HepG2 (cell line): ENCODE measurements around the gene KLHL11. TPM values are rescaled to one million over a fixed set of nuclear protein-coding genes. Genes with fewer than 3 reads are reported as not detected.

ENCODE experiments used
- BHLHE40 ChIP-seq: IDR thresholded peaks from 2 replicates; pipeline ENCODE4 v1.6.1; 2011; ENCODE audit warnings: low read length, improper control_type of control experiment
- CENPT ChIP-seq: sonication (generic); formaldehyde crosslinking; IDR thresholded peaks from 2 replicates; pipeline ENCODE4 v1.8.0; 2022; ENCODE audit warnings: low read depth, mild to moderate bottlenecking, moderate library complexity, missing genetic modification reagents
- FLYWCH1 ChIP-seq: sonication (generic); formaldehyde crosslinking; IDR thresholded peaks from 2 replicates; pipeline ENCODE4 v1.8.1; 2023; ENCODE audit warnings: mild to moderate bottlenecking, missing genetic modification reagents
- KLF13 ChIP-seq: sonication (generic); formaldehyde crosslinking; IDR thresholded peaks from 2 replicates; pipeline ENCODE4 v1.4.0; 2020; ENCODE audit warnings: mild to moderate bottlenecking, missing genetic modification reagents
- KLF9 ChIP-seq: IDR thresholded peaks from 2 replicates; pipeline ENCODE4 v1.6.1; 2016; ENCODE audit warnings: low read depth
- PHB2 ChIP-seq: fragments of 450-650 bp; IDR thresholded peaks from 2 replicates; pipeline ENCODE4 v1.6.1; 2018; ENCODE audit not compliant: partially characterized antibody
- PHF5A ChIP-seq: IDR thresholded peaks from one replicate; pipeline ENCODE4 v1.6.1; 2018; ENCODE audit warnings: low read depth, missing genetic modification reagents; ENCODE audit not compliant: unreplicated experiment
- RBFOX2 ChIP-seq: fragments of 200-400 bp; formaldehyde crosslinking; IDR thresholded peaks from 2 replicates; pipeline ENCODE4 v1.6.1; 2017; ENCODE audit warnings: low read depth, mild to moderate bottlenecking, low read length
- REPIN1 ChIP-seq: sonication (generic); formaldehyde crosslinking; IDR thresholded peaks from 2 replicates; pipeline ENCODE4 v1.8.0; 2022; ENCODE audit warnings: missing genetic modification reagents, low read depth, mild to moderate bottlenecking, borderline replicate concordance
- SALL2 ChIP-seq: sonication (generic); formaldehyde crosslinking; IDR thresholded peaks from 2 replicates; pipeline ENCODE4 v1.8.1; 2023; ENCODE audit warnings: mild to moderate bottlenecking, missing genetic modification reagents, inconsistent platforms
- SOX13 ChIP-seq, 3 experiments: fragments of 450-650 bp in 1 of 3; sonication (generic) in 1 of 3; formaldehyde crosslinking in 1 of 3; IDR thresholded peaks in 2 of 3; conservative IDR thresholded peaks in 1 of 3; 2 replicates each; pipeline versions ENCODE4 v1.5.0 to v1.6.1; 2016 to 2020; ENCODE audit warnings: antibody characterized with exemption in 1 of 3, mild to moderate bottlenecking in 1 of 3, missing compliant biosample characterization in 1 of 3, missing genetic modification reagents in 1 of 3, moderate library complexity in 1 of 3
- SOX6 ChIP-seq, 2 experiments: fragments of 450-650 bp in 1 of 2; sonication (generic) in 1 of 2; formaldehyde crosslinking in 1 of 2; IDR thresholded peaks; 2 replicates each; pipeline versions ENCODE4 v1.4.0 to v1.6.1; 2017 to 2020; ENCODE audit warnings: antibody characterized with exemption in 1 of 2, mild to moderate bottlenecking in 1 of 2, missing genetic modification reagents in 1 of 2
- SRF ChIP-seq: IDR thresholded peaks from 2 replicates; pipeline ENCODE4 v1.6.1; 2011; ENCODE audit warnings: mild to moderate bottlenecking, low read depth, low read length, moderate library complexity
- TEAD2 ChIP-seq: sonication (generic); formaldehyde crosslinking; IDR thresholded peaks from 2 replicates; pipeline ENCODE4 v1.9.0; 2021; ENCODE audit warnings: missing genetic modification reagents
- ZBTB20 ChIP-seq: sonication (generic); formaldehyde crosslinking; IDR thresholded peaks from 2 replicates; pipeline ENCODE4 v1.8.1; 2023; ENCODE audit warnings: missing genetic modification reagents, low read depth, mild to moderate bottlenecking, borderline replicate concordance
- ZBTB38 ChIP-seq: sonication (generic); formaldehyde crosslinking; IDR thresholded peaks from 2 replicates; pipeline ENCODE4 v1.5.1; 2020; ENCODE audit warnings: mild to moderate bottlenecking, missing genetic modification reagents
- ZNF121 ChIP-seq: sonication (generic); formaldehyde crosslinking; IDR thresholded peaks from 2 replicates; pipeline ENCODE4 v1.5.0; 2020; ENCODE audit warnings: mild to moderate bottlenecking, missing genetic modification reagents
- ZNF224 ChIP-seq: sonication (generic); formaldehyde crosslinking; IDR thresholded peaks from 2 replicates; pipeline ENCODE4 v1.5.0; 2020; ENCODE audit warnings: mild to moderate bottlenecking, missing genetic modification reagents
- ZNF225 ChIP-seq: sonication (generic); formaldehyde crosslinking; IDR thresholded peaks from 2 replicates; pipeline ENCODE4 v1.4.0; 2020; ENCODE audit warnings: mild to moderate bottlenecking, missing genetic modification reagents
- ZNF567 ChIP-seq: sonication (generic); formaldehyde crosslinking; IDR thresholded peaks from 2 replicates; pipeline ENCODE4 v1.8.1; 2023; ENCODE audit warnings: mild to moderate bottlenecking, missing genetic modification reagents, borderline replicate concordance
- ZNF672 ChIP-seq: sonication (generic); formaldehyde crosslinking; IDR thresholded peaks from 2 replicates; pipeline ENCODE4 v1.8.1; 2022; ENCODE audit warnings: missing genetic modification reagents
- polyA plus RNA-seq, 8 experiments: library from polyadenylated mRNA; depleted of rRNA in 3 of 8; stranded (reverse) in 7 of 8; unstranded in 1 of 8; fragments of >200 nt; fragmentation: Illumina TruSeq in 4 of 8; extraction: Trizol in 4 of 8; gene quantifications; 2 replicates each; pipeline versions ENCODE4 v1.2.1 to v1.2.3, GENCODE V29; 2011 to 2016; ENCODE audit warnings: low read depth in 4 of 8, missing spikeins in 1 of 8, mixed read lengths in 1 of 8; ENCODE audit not compliant: insufficient read depth in 1 of 8
- total RNA-seq, 5 experiments: library from RNA; depleted of rRNA; stranded (reverse); fragments of >200 nt; fragmentation: Illumina TruSeq; extraction: Trizol; gene quantifications; 2 replicates each; pipeline ENCODE4 v1.2.3, GENCODE V29; 2016; ENCODE audit warnings: low read depth in 1 of 5
- TF ChIP-seq, protein P1 (sequence below): sonication (generic); formaldehyde crosslinking; IDR thresholded peaks from 2 replicates; pipeline ENCODE4 v1.4.0; 2020; ENCODE audit warnings: missing genetic modification reagents
- TF ChIP-seq, protein P2 (sequence below): sonication (generic); formaldehyde crosslinking; IDR thresholded peaks from 2 replicates; pipeline ENCODE4 v1.8.0; 2022; ENCODE audit warnings: missing genetic modification reagents, mild to moderate bottlenecking, borderline replicate concordance
- TF ChIP-seq, protein P3 (sequence below): sonication (generic); formaldehyde crosslinking; IDR thresholded peaks from 2 replicates; pipeline ENCODE4 v1.4.0; 2020; ENCODE audit warnings: missing genetic modification reagents
- TF ChIP-seq, protein P4 (sequence below): sonication (generic); formaldehyde crosslinking; IDR thresholded peaks from 2 replicates; pipeline ENCODE4 v1.5.0; 2020; ENCODE audit warnings: missing genetic modification reagents

KLHL11 gene
- total and polyA plus RNA-seq, 2 of the 13 experiments (the other 11 are each of a cell fraction or from before 2014, with no cell fraction given), result 7.7 to 27.5 TPM

DNA sequence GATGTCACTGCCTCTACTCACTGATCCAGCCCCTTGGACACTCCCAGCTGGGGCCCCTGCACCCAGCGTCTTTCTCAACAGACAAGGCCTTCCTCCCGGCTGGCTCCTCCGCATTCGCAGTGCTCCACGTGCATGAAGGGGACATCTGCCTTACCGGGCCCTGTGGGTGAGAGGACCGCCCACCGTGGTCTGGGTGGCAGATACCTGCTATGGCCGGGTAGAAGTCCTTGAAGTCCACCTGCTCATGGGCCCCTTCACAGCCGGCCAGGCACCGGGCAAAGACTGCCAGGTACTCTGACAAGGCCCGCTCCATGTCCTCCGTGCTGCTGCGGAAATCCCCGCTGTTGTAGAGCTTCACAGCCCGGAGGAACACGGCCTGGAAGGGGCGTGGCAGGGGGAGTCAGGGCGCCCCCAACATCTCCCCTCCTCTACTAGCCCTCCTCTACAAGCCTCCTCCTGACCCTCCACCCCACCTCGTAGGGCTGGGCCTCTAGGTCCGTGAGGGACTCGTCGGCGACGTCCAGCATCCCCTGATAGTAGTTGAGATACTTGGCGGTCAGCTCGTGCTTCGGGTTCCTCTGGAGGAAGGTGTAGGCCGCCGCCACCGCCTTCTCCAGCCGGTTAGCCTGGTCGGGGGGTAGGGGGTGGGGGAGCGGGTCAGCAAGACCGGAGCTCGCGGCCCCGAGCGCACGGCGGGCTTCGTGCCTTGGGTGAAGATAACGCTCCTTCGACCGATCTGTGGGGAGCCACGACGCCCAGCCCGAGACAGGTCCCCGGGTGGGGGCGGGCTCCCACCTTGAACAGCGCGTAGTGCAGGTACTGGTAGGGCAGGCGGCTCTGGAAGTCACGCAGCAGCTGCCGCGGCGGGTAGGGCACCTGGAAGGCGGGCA lies 54.3 kb downstream of the KLHL11 start (continued):
- TF ChIP-seq ZNF225, result peak; percentile 23; the same call in 1 of the 2 replicates
- no peak for TF ChIP-seq PHB2
- no peak for TF ChIP-seq REPIN1 (CRISPR knock-in tag)
- TF ChIP-seq ZNF567 (CRISPR knock-in tag), result 0 out of 2 replicates have a peak, but pooled peaks have one; percentile 32
- TF ChIP-seq KLF9, result peak; percentile 73; the same call in 1 of the 2 replicates
- TF ChIP-seq SOX6 (IDR thresholded peaks at IDR 0.05), result no peak
- TF ChIP-seq SOX6 (CRISPR knock-in tag; IDR thresholded peaks at IDR 0.05), result 0 out of 2 replicates have a peak, but pooled peaks have one; percentile 11
- TF ChIP-seq PHF5A, result no peak
- no peak for TF ChIP-seq RBFOX2
- TF ChIP-seq ZNF672 (CRISPR knock-in tag), result no peak
- TF ChIP-seq, protein P1, sequence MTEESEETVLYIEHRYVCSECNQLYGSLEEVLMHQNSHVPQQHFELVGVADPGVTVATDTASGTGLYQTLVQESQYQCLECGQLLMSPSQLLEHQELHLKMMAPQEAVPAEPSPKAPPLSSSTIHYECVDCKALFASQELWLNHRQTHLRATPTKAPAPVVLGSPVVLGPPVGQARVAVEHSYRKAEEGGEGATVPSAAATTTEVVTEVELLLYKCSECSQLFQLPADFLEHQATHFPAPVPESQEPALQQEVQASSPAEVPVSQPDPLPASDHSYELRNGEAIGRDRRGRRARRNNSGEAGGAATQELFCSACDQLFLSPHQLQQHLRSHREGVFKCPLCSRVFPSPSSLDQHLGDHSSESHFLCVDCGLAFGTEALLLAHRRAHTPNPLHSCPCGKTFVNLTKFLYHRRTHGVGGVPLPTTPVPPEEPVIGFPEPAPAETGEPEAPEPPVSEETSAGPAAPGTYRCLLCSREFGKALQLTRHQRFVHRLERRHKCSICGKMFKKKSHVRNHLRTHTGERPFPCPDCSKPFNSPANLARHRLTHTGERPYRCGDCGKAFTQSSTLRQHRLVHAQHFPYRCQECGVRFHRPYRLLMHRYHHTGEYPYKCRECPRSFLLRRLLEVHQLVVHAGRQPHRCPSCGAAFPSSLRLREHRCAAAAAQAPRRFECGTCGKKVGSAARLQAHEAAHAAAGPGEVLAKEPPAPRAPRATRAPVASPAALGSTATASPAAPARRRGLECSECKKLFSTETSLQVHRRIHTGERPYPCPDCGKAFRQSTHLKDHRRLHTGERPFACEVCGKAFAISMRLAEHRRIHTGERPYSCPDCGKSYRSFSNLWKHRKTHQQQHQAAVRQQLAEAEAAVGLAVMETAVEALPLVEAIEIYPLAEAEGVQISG (CRISPR knock-in tag), result no peak
- peak; percentile 23; the same call in 1 of the 2 replicates for TF ChIP-seq ZNF121 (CRISPR knock-in tag)
- TF ChIP-seq, protein P2, sequence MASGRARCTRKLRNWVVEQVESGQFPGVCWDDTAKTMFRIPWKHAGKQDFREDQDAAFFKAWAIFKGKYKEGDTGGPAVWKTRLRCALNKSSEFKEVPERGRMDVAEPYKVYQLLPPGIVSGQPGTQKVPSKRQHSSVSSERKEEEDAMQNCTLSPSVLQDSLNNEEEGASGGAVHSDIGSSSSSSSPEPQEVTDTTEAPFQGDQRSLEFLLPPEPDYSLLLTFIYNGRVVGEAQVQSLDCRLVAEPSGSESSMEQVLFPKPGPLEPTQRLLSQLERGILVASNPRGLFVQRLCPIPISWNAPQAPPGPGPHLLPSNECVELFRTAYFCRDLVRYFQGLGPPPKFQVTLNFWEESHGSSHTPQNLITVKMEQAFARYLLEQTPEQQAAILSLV (CRISPR knock-in tag), result no peak
- no peak for TF ChIP-seq FLYWCH1 (CRISPR knock-in tag)
- TF ChIP-seq ZNF224 (CRISPR knock-in tag), result no peak
- TF ChIP-seq, protein P3, sequence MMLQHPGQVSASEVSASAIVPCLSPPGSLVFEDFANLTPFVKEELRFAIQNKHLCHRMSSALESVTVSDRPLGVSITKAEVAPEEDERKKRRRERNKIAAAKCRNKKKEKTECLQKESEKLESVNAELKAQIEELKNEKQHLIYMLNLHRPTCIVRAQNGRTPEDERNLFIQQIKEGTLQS, result no peak
- no peak for TF ChIP-seq SALL2 (CRISPR knock-in tag)
- no peak for TF ChIP-seq SOX13 (IDR thresholded peaks at IDR 0.05)
- no peak for TF ChIP-seq SOX13 (CRISPR knock-in tag; conservative IDR thresholded peaks at IDR 0.05 in 1 of 2, IDR thresholded peaks at IDR 0.05 in 1 of 2)
- TF ChIP-seq TEAD2, result 0 out of 2 replicates have a peak, but pooled peaks have one; percentile 15
- TF ChIP-seq, protein P4, sequence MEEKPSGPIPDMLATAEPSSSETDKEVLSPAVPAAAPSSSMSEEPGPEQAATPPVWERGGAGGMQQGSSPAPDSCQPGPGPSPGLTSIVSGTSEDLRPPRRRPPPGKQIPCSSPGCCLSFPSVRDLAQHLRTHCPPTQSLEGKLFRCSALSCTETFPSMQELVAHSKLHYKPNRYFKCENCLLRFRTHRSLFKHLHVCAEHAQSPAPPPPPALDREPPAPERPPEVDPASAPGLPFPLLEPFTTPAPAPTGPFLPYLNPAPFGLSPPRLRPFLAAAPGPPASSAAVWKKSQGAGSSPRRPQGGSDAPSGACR (CRISPR knock-in tag), result no peak
- peak; percentile 88 for TF ChIP-seq ZBTB38 (CRISPR knock-in tag)
- no peak; the same call in 1 of the 2 replicates for TF ChIP-seq ZBTB20 (CRISPR knock-in tag)
- TF ChIP-seq SRF, result no peak
- 0 out of 2 replicates have a peak, but pooled peaks have one; percentile 48 for TF ChIP-seq KLF13
- TF ChIP-seq CENPT, result no peak; the same call in 1 of the 2 replicates
- TF ChIP-seq BHLHE40, result no peak
